Thoracic aorta (tissue), 2 donors: Measurements from ENCODE around the gene UNC13D. TPM values are rescaled to one million over a fixed set of nuclear protein-coding genes. Genes with fewer than 3 reads are reported as not detected.

Source experiments
- ATAC-seq: fragments of 150-250 bp; one replicate; pipeline ENCODE4 v1.8.0; 2017; ENCODE audit warnings: low read depth; ENCODE audit not compliant: insufficient number of reproducible peaks, low FRiP score
- DNase-seq: peaks from one replicate; pipeline ENCODE4 v3.0.0-alpha.2; 2020; ENCODE audit warnings: low spot score
- H3K27ac ChIP-seq, 2 donors: fragments of 200-600 bp; sonication (generic); 1 replicate in 1 of 2; 2 replicates in 1 of 2; pipeline ENCODE4 v1.5.1; 2016; ENCODE audit warnings: mild to moderate bottlenecking in 2 of 2, moderate library complexity in 2 of 2
- H3K27me3 ChIP-seq: fragments of 200-600 bp; sonication (generic); replicated peaks from 2 replicates; pipeline ENCODE4 v1.6.0; 2016; ENCODE audit warnings: mild to moderate bottlenecking; ENCODE audit not compliant: insufficient read depth
- H3K36me3 ChIP-seq: fragments of 200-600 bp; sonication (generic); one replicate; pipeline ENCODE4 v1.5.1; 2016
- H3K4me1 ChIP-seq, 2 donors: fragments of 200-600 bp; sonication (generic); 1 replicate in 1 of 2; 2 replicates in 1 of 2; pipeline versions ENCODE4 v1.5.1 to v1.6.0; 2016; ENCODE audit warnings: low read depth in 2 of 2, mild to moderate bottlenecking in 1 of 2; ENCODE audit not compliant: control insufficient read depth in 1 of 2
- H3K4me3 ChIP-seq: fragments of 200-600 bp; sonication (generic); 2 replicates; pipeline ENCODE4 v1.5.1; 2016; ENCODE audit warnings: mild to moderate bottlenecking
- H3K9me3 ChIP-seq: fragments of 200-600 bp; sonication (generic); 2 replicates; pipeline ENCODE4 v1.5.1; 2016
- CTCF ChIP-seq: fragments of 200-600 bp; sonication (generic); IDR thresholded peaks from one replicate; pipeline ENCODE4 v1.5.1; 2019; ENCODE audit warnings: antibody characterized with exemption
- total RNA-seq, 2 donors: library from RNA; depleted of rRNA; stranded (reverse); fragments of >200 nt; gene quantifications; one replicate each; pipeline versions ENCODE4 v1.1.0 to v1.2.3, GENCODE V29; 2016

UNC13D gene
- total RNA-seq, 2 donors from 2014 or later, result 13.5 to 36.0 TPM

GRCh38 chr17:75820094-75821080 lies 23.8 kb downstream of the UNC13D start:
- Histone ChIP-seq H3K4me1 (peaks cover 0 to 11% of the 10 kb centered on the region in 2 donors), H3K27me3 (no peaks in the 10 kb centered on the region), H3K36me3 (peaks cover 80% of the 10 kb centered on the region), H3K9me3 (no peaks in the 10 kb centered on the region), H3K4me3 (no peak overlapping the region), H3K27ac (no peak overlapping the region)
- no peak for TF ChIP-seq CTCF
- DNase-seq (no peak), ATAC-seq (no peak)

GRCh38 chr17:75819678-75820077 lies 24.5 kb downstream of the UNC13D start:
- DNase-seq (no peak), ATAC-seq (no peak)
- H3K4me3 ChIP-seq, result no peak overlapping the region
- peaks cover 0 to 11% of the 10 kb centered on the region in 2 donors for H3K4me1 ChIP-seq
- no peak overlapping the region for H3K27ac ChIP-seq
- TF ChIP-seq CTCF, result no peak
- H3K36me3 ChIP-seq, result peaks cover 84% of the 10 kb centered on the region
- no peaks in the 10 kb centered on the region for H3K9me3 ChIP-seq
- H3K27me3 ChIP-seq, result no peaks in the 10 kb centered on the region

GRCh38 chr17:75819116-75819515 lies 25.1 kb downstream of the UNC13D start:
- Histone ChIP-seq H3K4me3 (no peak overlapping the region), H3K9me3 (no peaks in the 10 kb centered on the region), H3K36me3 (peaks cover 87% of the 10 kb centered on the region), H3K27ac (no peak overlapping the region), H3K27me3 (no peaks in the 10 kb centered on the region), H3K4me1 (peaks cover 0 to 11% of the 10 kb centered on the region in 2 donors)
- DNase-seq (no peak), ATAC-seq (no peak)
- TF ChIP-seq CTCF, result no peak

GRCh38 chr17:75818326-75818885 lies 25.8 kb downstream of the UNC13D start:
- no peak for ATAC-seq
- H3K4me1 ChIP-seq, result peaks cover 0 to 11% of the 10 kb centered on the region in 2 donors
- H3K4me3 ChIP-seq, result no peak overlapping the region
- no peaks in the 10 kb centered on the region for H3K27me3 ChIP-seq
- TF ChIP-seq CTCF, result no peak
- H3K9me3 ChIP-seq, result no peaks in the 10 kb centered on the region
- no peak overlapping the region for H3K27ac ChIP-seq
- H3K36me3 ChIP-seq, result peaks cover 87% of the 10 kb centered on the region
- DNase-seq, result no peak

GRCh38 chr17:75817571-75817970 lies 26.6 kb downstream of the UNC13D start:
- TF ChIP-seq CTCF, result no peak
- peaks cover 90% of the 10 kb centered on the region for H3K36me3 ChIP-seq

More at GRCh38 chr17:75817571-75817970, 26.6 kb downstream of the UNC13D start:
- H3K4me3 ChIP-seq, result no peak overlapping the region
- DNase-seq (no peak), ATAC-seq (no peak)
- H3K9me3 ChIP-seq, result no peaks in the 10 kb centered on the region
- no peak overlapping the region for H3K27ac ChIP-seq
- no peaks in the 10 kb centered on the region for H3K27me3 ChIP-seq
- peaks cover 0 to 8% of the 10 kb centered on the region in 2 donors for H3K4me1 ChIP-seq
